ENCODE data around the gene ADCY10. TPM values are rescaled to one million over a fixed set of nuclear protein-coding genes. Genes with fewer than 3 reads are reported as not detected.

Gene ADCY10
- total RNA-seq, 3 donors from 2014 or later (not counting 1 experiment from before 2014, with no cell fraction given): 0.42 to 1.00 TPM; not detected in 1

DNA sequence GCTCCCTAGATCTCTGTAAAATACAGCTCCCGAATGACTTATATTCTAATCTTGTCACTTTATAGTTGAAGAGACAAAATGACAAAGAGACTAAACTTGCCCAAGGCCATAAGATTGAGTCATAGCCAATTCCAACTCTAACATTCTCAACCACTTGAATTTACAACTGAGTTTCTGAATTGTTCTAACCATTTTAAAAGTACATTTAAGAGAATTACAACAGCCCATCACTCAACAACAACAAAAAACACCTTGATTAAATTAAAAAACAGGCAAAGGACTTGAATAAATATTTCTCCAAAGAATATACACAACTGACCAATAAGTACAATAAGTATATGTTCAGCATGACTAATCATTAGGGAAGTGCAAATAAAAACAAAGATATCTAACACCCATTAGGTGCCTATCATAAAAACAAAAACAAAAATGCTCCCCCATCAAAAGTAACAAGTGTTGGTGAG is 8.7 kb upstream of the ADCY10 start:
- WGBS (ENCODE audit: insufficient coverage): no CpG with 5 or more reads among the region's 1 CpG
- intact Hi-C loops (cut with micrococcal nuclease): no loop called here
- H3K27ac Mint-ChIP-seq: no peak overlapping the region

DNA sequence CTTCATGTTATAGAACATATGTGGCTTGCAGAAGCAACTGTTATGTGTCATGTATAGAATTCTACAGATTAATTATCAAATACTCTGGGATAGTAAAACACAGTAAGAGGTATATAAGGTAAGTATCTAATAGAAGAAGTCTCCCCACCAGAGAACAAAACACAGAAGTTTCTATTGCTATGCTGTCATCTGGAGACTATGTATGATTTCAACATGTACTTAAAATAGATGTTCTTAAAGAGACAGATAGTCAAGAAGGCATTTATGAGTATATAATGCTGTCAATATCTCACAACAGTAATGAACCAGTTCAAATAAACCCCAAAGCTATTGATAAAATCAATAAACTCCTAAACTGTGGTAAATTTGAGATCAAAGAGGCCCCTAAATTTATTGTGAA is 8.1 kb upstream of the ADCY10 start:
- TF ChIP-seq CTCF (IDR thresholded peaks at IDR 0.05): no peak
- H3K36me3 Mint-ChIP-seq: peaks cover 7% of the 10 kb centered on the region

More for the DNA sequence above, 8.7 kb upstream of the ADCY10 start:
- H3K36me3 ChIP-seq (ENCODE audit: control insufficient read depth, insufficient read depth, low read length): peaks cover 8% of the 10 kb centered on the region
- no peaks in the 10 kb centered on the region for H3K9me3 Mint-ChIP-seq
- H3K27me3 Mint-ChIP-seq (ENCODE audit: low read depth in 2 of 2): no peaks in the 10 kb centered on the region
- no peaks in the 10 kb centered on the region for H3K27me3 ChIP-seq (ENCODE audit: control insufficient read depth, insufficient read depth, low read length)
- DNase-seq (no peak), ATAC-seq (no peak)
- H3K4me3 ChIP-seq (ENCODE audit: low read length): no peak overlapping the region
- H3K27ac ChIP-seq (ENCODE audit: low read length): no peak overlapping the region
- H3K4me1 ChIP-seq (ENCODE audit: control insufficient read depth, insufficient read depth, low read length): no peaks in the 10 kb centered on the region
- no peak for TF ChIP-seq CTCF (IDR thresholded peaks at IDR 0.05)
- peaks cover 5% of the 10 kb centered on the region for H3K36me3 Mint-ChIP-seq
- H3K4me3 Mint-ChIP-seq: no peak overlapping the region
- no peaks in the 10 kb centered on the region for H3K9me3 ChIP-seq (ENCODE audit: control insufficient read depth, insufficient read depth, low read length)
- peaks cover 0 to 4% of the 10 kb centered on the region in 2 donors for H3K4me1 Mint-ChIP-seq

GRCh38 chr1:167916766-167917511 is 3.0 kb upstream of the ADCY10 start:
- DNase-seq (no peak), ATAC-seq (no peak)
- peaks cover 7% of the 10 kb centered on the region for H3K36me3 Mint-ChIP-seq
- no peak overlapping the region for H3K27ac ChIP-seq (ENCODE audit: low read length)
- no peak overlapping the region for H3K4me3 Mint-ChIP-seq
- no peaks in the 10 kb centered on the region for H3K4me1 ChIP-seq (ENCODE audit: control insufficient read depth, insufficient read depth, low read length)
- H3K4me1 Mint-ChIP-seq: no peaks in the 10 kb centered on the region
- 95% methylated on average over 3 of the region's 6 CpGs for WGBS (ENCODE audit: insufficient coverage)
- H3K9me3 ChIP-seq (ENCODE audit: control insufficient read depth, insufficient read depth, low read length): no peaks in the 10 kb centered on the region
- H3K27ac Mint-ChIP-seq: no peak overlapping the region
- peaks cover 17% of the 10 kb centered on the region for H3K36me3 ChIP-seq (ENCODE audit: control insufficient read depth, insufficient read depth, low read length)
- intact Hi-C loops (cut with micrococcal nuclease): no loop called here
- H3K27me3 Mint-ChIP-seq (ENCODE audit: low read depth in 2 of 2): no peaks in the 10 kb centered on the region
- H3K27me3 ChIP-seq (ENCODE audit: control insufficient read depth, insufficient read depth, low read length): no peaks in the 10 kb centered on the region
- H3K4me3 ChIP-seq (ENCODE audit: low read length): no peak overlapping the region
- TF ChIP-seq CTCF (IDR thresholded peaks at IDR 0.05): no peak
- no peaks in the 10 kb centered on the region for H3K9me3 Mint-ChIP-seq

More for the DNA sequence above, 8.1 kb upstream of the ADCY10 start:
- Mint-ChIP-seq H3K27ac (no peak overlapping the region), H3K27me3 (ENCODE audit: low read depth in 2 of 2) (no peaks in the 10 kb centered on the region), H3K4me1 (peaks cover 0 to 4% of the 10 kb centered on the region in 2 donors), H3K9me3 (no peaks in the 10 kb centered on the region), H3K4me3 (no peak overlapping the region)
- no peak overlapping the region for H3K27ac ChIP-seq (ENCODE audit: low read length)
- H3K4me1 ChIP-seq (ENCODE audit: control insufficient read depth, insufficient read depth, low read length): no peaks in the 10 kb centered on the region
- no peak for ATAC-seq
- peaks cover 11% of the 10 kb centered on the region for H3K36me3 ChIP-seq (ENCODE audit: control insufficient read depth, insufficient read depth, low read length)
- intact Hi-C loops (cut with micrococcal nuclease): no loop called here
- DNase-seq: no peak
- no peaks in the 10 kb centered on the region for H3K9me3 ChIP-seq (ENCODE audit: control insufficient read depth, insufficient read depth, low read length)
- H3K27me3 ChIP-seq (ENCODE audit: control insufficient read depth, insufficient read depth, low read length): no peaks in the 10 kb centered on the region
- H3K4me3 ChIP-seq (ENCODE audit: low read length): no peak overlapping the region

- Mint-ChIP-seq H3K27ac (no peak overlapping the region), H3K4me3 (no peak overlapping the region), H3K9me3 (no peaks in the 10 kb centered on the region), H3K27me3 (ENCODE audit: low read depth in 2 of 2) (no peaks in the 10 kb centered on the region), H3K4me1 (no peaks in the 10 kb centered on the region), H3K36me3 (peaks cover 7% of the 10 kb centered on the region)
- Histone ChIP-seq H3K4me1 (ENCODE audit: control insufficient read depth, insufficient read depth, low read length) (no peaks in the 10 kb centered on the region), H3K27me3 (ENCODE audit: control insufficient read depth, insufficient read depth, low read length) (no peaks in the 10 kb centered on the region), H3K27ac (ENCODE audit: low read length) (no peak overlapping the region), H3K36me3 (ENCODE audit: control insufficient read depth, insufficient read depth, low read length) (peaks cover 17% of the 10 kb centered on the region), H3K4me3 (ENCODE audit: low read length) (no peak overlapping the region), H3K9me3 (ENCODE audit: control insufficient read depth, insufficient read depth, low read length) (no peaks in the 10 kb centered on the region)
- DNase-seq (no peak), ATAC-seq (no peak)
- 96% methylated on average over 8 of the region's 8 CpGs for WGBS (ENCODE audit: insufficient coverage)
- TF ChIP-seq CTCF (IDR thresholded peaks at IDR 0.05): no peak
- intact Hi-C loops (cut with micrococcal nuclease): no loop called here
Measured at GRCh38 chr1:167915569-167915968, 1.6 kb upstream of the ADCY10 start.

All from natural killer cell (primary cell).